Measurements from ENCODE around the gene CACNA1E.
A peak's percentile ranks its signal among the peaks of the same experiment; 100 is the strongest.

CACNA1E gene

DNA sequence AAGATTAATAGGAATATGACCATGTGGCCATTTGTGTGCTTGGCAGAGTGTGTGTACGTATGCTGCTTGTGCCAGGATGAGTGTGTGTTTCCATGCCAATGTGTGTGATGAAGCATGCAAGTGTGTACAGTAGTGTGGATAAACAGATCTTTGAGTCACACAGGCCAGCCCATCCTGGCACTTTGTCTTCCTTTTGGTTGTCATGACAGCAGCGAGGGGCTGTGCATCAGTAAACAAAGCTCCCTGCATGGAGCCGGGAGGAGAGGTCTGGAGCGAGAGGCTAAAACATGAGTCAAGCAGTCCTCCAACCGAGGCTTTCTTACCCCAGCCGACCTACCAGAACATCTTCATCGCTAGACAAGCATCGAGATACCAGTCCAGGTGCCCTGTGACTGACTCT lies 221.2 kb downstream of the CACNA1E start:
- H3K27ac Mint-ChIP-seq = no peak overlapping the region

GRCh38 chr1:181711820-181712219 lies 228.5 kb downstream of the CACNA1E start:
- peaks cover 4% of the 10 kb centered on the region for H3K27me3 Mint-ChIP-seq (ENCODE audit: low read depth, poor library complexity)
- no peaks in the 10 kb centered on the region for H3K36me3 Mint-ChIP-seq (ENCODE audit: low read depth)
- H3K9me3 Mint-ChIP-seq = no peaks in the 10 kb centered on the region
- no peak overlapping the region for H3K27ac Mint-ChIP-seq
- H3K4me3 Mint-ChIP-seq = no peak overlapping the region
- no peak for DNase-seq
- peaks cover under 1% of the 10 kb centered on the region for H3K4me1 Mint-ChIP-seq
- TF ChIP-seq, protein P1, sequence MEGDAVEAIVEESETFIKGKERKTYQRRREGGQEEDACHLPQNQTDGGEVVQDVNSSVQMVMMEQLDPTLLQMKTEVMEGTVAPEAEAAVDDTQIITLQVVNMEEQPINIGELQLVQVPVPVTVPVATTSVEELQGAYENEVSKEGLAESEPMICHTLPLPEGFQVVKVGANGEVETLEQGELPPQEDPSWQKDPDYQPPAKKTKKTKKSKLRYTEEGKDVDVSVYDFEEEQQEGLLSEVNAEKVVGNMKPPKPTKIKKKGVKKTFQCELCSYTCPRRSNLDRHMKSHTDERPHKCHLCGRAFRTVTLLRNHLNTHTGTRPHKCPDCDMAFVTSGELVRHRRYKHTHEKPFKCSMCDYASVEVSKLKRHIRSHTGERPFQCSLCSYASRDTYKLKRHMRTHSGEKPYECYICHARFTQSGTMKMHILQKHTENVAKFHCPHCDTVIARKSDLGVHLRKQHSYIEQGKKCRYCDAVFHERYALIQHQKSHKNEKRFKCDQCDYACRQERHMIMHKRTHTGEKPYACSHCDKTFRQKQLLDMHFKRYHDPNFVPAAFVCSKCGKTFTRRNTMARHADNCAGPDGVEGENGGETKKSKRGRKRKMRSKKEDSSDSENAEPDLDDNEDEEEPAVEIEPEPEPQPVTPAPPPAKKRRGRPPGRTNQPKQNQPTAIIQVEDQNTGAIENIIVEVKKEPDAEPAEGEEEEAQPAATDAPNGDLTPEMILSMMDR (IDR thresholded peaks at IDR 0.05) = no peak

More for the DNA sequence above, 221.2 kb downstream of the CACNA1E start:
- H3K36me3 Mint-ChIP-seq (ENCODE audit: low read depth) = no peaks in the 10 kb centered on the region
- H3K4me1 Mint-ChIP-seq = peaks cover 22% of the 10 kb centered on the region
- no peaks in the 10 kb centered on the region for H3K9me3 Mint-ChIP-seq
- peak; percentile 9 for DNase-seq
- H3K4me3 Mint-ChIP-seq = no peak overlapping the region
- TF ChIP-seq, protein P1 (IDR thresholded peaks at IDR 0.05) = no peak
- peaks cover 10% of the 10 kb centered on the region for H3K27me3 Mint-ChIP-seq (ENCODE audit: low read depth, poor library complexity)

DNA sequence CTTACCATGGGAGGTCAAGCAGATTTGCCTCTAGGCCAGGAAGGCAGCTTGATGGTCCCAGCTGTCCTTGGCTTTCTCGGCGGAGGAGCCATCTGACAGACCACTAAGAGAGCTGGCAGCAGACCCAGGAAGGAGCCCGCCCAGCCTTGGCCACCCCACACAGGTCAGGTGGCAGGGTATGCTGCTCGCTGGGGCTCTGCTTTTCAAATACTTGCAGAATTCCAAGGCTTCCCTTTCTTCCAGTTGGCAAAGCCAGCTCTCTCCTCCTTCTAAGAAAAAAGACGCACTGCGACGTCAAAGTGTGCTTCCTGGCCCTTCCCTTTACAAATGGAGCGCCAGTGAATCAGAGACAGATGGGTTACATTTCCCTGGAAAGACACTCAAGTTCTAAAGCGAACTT lies 229.4 kb downstream of the CACNA1E start:
- Mint-ChIP-seq H3K4me3 (no peak overlapping the region), H3K4me1 (peaks cover 6% of the 10 kb centered on the region), H3K27me3 (ENCODE audit: low read depth, poor library complexity) (peaks cover under 1% of the 10 kb centered on the region), H3K27ac (no peak overlapping the region), H3K36me3 (ENCODE audit: low read depth) (no peaks in the 10 kb centered on the region), H3K9me3 (no peaks in the 10 kb centered on the region)
- TF ChIP-seq, protein P1 (IDR thresholded peaks at IDR 0.05) = no peak
- no peak for DNase-seq

DNA sequence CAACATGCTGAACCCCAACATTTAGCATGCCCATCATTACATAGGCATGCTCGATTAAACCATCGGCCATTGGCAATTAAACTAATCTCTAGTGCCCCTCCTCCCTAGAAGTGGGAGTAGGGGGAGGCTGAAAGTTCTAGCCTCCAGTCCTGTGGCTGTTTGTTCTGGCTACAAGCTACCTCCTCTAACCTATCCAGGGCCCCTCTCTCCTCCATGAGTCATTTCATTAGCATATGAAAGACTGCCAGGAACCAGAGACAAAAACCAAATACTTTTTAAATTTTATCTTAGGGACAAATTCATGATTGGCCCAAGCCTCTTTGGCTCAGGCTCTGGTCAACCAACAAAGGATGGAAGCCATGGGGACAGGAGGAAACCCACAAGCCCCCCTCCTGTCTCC lies 231.1 kb downstream of the CACNA1E start:
- peaks cover 6% of the 10 kb centered on the region for H3K4me1 Mint-ChIP-seq
- H3K27me3 Mint-ChIP-seq (ENCODE audit: low read depth, poor library complexity) = peaks cover 5% of the 10 kb centered on the region
- H3K9me3 Mint-ChIP-seq = no peaks in the 10 kb centered on the region
- DNase-seq = no peak
- H3K36me3 Mint-ChIP-seq (ENCODE audit: low read depth) = no peaks in the 10 kb centered on the region
- H3K27ac Mint-ChIP-seq = no peak overlapping the region
- no peak overlapping the region for H3K4me3 Mint-ChIP-seq
- TF ChIP-seq, protein P1 (IDR thresholded peaks at IDR 0.05) = no peak

DNA sequence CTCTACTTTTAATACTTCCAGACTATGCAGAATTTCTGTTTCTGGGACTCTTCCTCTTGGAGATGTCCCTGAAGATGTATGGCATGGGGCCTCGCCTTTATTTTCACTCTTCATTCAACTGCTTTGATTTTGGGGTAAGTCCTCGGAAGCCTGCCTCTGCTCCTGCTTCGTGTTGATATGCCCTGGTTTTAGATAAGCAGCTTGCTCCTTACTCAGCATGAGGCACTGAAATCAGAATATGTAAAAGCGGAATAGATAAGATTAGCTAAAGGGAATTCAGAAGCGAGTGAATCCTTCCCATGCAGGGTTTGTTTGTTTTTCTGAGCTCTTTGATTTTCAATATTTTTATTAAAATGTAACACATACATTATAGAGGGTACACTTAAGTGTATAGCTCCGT lies 234.7 kb downstream of the CACNA1E start:
- no peaks in the 10 kb centered on the region for H3K9me3 Mint-ChIP-seq
- no peak overlapping the region for H3K4me3 Mint-ChIP-seq
- no peaks in the 10 kb centered on the region for H3K36me3 Mint-ChIP-seq (ENCODE audit: low read depth)
- DNase-seq = no peak
- TF ChIP-seq, protein P1 (IDR thresholded peaks at IDR 0.05) = no peak
- H3K27me3 Mint-ChIP-seq (ENCODE audit: low read depth, poor library complexity) = peaks cover 5% of the 10 kb centered on the region
- H3K27ac Mint-ChIP-seq = no peak overlapping the region
- H3K4me1 Mint-ChIP-seq = peaks cover 6% of the 10 kb centered on the region

DNA sequence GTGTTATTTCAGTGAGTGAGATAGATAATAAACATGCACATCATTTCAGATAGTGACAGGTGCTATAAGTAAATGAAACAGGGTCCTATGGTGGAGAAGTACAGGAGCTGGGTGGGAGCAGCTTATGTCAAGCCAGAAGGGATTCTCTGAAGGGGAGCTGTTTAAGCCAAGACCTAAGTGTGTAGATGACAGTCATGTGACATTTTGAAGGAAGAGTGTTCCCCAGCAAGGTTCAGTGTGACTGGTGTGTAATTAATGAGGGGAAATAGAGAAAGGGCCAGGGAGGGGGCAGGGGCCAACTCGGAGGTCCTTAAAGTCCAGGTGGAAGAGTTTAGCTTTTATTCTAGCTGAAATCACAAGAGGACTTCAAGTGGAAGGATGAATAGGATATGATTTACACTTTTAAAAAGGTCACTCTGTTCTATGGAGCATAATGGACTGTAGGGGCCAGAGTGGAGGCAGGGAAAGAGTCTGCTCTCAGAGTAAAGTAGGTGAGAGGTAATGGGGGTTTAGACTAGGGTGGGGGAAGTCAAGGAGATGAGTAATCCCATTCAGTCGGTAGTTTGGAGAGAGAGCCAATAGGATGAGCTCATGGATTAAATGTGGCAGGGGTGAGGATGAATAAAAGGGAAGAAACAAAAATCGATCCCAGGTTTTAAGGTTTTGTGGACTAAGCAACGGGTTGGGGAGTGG lies 243.1 kb downstream of the CACNA1E start:
- no peaks in the 10 kb centered on the region for H3K9me3 Mint-ChIP-seq
- H3K27ac Mint-ChIP-seq = no peak overlapping the region
- H3K4me3 Mint-ChIP-seq = no peak overlapping the region
- no peaks in the 10 kb centered on the region for H3K36me3 Mint-ChIP-seq (ENCODE audit: low read depth)
- peaks cover 2% of the 10 kb centered on the region for H3K27me3 Mint-ChIP-seq (ENCODE audit: low read depth, poor library complexity)
- H3K4me1 Mint-ChIP-seq = peaks cover 24% of the 10 kb centered on the region
- TF ChIP-seq, protein P1 (IDR thresholded peaks at IDR 0.05) = no peak
- no peak for DNase-seq

All from nephron progenitor cell (in vitro differentiated cells).